Jurkat, Clone E6-1 (cell line): ENCODE measurements around the gene KLC4.
A peak's percentile ranks its signal among the peaks of the same experiment; 100 is the strongest.
"Not testable (repeated sequence)": the region's sequence is repeated elsewhere in the genome, so short reads cannot be mapped to it uniquely, and the experiment has no call there.

Experiments used
- DNase-seq: peaks from one replicate; pipeline ENCODE4 v3.0.0-alpha.2; 2011; ENCODE audit warnings: low read depth, low spot score
- H3K4me3 ChIP-seq: 2 replicates; pipeline ENCODE4 v1.5.1; 2011; ENCODE audit warnings: mild to moderate bottlenecking, low read length, control low read depth, moderate library complexity

KLC4 gene

DNA sequence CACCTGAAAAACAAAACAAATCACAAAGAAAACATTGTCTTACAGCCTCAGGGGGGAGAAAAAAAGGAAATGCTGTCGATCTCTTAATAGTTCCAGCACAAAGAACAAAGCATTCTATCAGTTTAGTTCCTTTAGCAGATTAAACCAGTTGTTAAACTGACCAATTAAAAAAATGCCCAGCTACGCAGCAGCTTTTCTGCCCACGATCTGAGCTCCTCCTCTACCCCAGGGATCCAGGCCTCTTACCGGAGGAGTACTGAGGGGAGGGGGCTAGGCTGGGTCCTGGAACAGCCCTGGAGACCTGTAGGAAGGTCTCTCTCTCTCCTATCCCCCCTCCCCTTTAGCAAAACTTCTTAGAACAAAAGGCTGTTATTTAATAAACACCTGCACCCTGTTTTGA, 30.0 kb downstream of the KLC4 start:
- DNase-seq, result no peak
- H3K4me3 ChIP-seq, result no peak overlapping the region

DNA sequence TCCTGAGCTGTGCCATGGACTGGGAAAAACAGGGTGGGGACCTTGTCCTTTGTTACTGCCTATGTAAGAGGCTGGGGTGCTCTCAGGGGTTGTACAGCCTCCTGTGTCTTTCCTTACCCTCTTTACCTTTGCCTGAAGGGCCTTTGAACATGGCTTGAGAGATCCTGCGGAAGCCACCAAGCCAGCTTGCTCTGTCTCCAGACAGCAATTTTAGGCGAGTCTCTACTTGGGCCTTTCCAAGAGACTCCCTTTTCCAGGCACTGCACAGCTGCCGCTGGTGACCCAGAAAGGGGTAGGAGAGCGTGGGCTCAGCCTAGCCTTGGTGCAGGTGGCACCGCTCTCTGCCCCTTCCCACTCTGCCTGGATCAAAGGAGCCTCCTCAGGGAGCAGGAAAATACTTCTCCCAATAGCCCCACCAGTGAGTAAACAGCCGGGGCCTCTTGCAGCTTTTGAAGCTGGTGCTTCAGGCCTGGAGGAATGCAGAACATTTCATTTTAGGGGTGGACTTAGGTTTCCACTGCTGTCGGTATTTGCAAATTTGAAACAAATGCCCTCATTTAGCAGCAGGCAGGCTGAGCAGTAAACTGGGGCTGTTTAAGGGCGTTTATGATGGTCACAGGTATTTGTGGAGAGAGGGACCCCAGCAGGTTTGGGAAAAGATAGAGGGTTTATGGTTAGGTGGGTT, 30.6 kb downstream of the KLC4 start:
- no peak for DNase-seq
- no peak overlapping the region for H3K4me3 ChIP-seq

DNA sequence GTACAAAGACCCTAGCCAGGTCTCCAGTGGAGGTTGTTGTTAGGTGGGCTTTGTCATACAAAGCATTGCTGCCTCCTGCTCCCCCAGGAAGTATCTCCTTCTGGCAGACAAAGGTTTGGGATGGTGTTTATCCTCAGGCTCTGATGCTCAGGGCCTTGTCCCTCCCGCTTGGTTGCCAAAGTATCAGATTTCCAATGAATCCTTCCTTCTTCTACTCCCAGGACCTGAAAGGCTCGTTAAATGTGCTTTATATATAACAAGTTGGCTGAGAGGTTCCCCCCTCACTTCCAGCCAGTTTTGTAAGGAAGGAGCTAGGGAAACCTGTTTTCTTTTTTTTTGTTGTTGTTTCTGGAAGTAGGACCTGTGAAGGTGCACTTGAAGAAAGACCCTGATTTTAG, 31.1 kb downstream of the KLC4 start:
- DNase-seq, result no peak
- H3K4me3 ChIP-seq, result no peak overlapping the region

DNA sequence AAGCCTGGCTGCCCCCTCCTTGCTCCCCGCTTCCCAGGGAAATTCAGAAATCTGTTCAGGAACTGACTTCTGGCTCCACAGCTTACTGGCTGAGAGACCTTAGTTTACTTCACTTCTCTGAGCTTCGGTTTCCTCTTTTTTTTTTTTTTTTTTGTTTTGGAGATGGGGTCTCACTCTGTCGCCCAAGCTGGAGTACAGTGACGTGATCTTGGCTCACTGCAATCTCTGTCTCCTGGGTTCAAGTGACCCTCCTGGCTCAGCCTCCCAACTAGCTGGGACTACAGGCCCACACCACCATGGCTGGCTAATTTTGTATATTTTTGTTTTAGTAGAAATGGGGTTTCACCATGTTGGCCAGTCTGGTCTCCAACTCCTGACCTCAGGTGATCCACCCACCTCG, 31.6 kb downstream of the KLC4 start:
- no peak for DNase-seq
- H3K4me3 ChIP-seq, result no peak overlapping the region

DNA sequence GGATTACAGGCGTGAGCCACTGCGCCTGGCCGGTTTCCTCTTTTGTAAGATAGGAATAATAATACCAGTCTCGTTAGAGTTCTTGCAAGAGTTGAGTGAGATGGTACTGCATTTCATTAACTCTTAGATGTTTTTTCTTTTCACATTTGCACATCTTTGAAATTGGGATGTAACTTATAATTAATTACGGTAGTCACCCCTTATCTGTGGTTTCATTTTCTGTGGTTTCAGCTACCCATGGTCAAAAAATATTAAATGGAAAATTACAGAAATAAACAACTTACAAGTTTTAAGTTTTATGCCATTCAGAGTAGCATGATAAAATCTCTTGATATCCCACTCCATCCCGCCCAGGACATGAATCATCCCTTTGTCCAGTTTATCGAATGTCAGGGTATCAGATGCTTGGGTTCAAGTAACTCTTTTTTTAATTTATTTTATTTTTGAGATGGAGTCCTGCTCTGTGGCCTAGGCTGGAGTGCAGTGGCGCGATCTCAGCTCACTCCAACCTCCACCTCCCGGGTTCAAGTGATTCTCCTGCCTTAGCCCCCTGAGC, 32.1 kb downstream of the KLC4 start:
- H3K4me3 ChIP-seq, result no peak overlapping the region
- no peak for DNase-seq

DNA sequence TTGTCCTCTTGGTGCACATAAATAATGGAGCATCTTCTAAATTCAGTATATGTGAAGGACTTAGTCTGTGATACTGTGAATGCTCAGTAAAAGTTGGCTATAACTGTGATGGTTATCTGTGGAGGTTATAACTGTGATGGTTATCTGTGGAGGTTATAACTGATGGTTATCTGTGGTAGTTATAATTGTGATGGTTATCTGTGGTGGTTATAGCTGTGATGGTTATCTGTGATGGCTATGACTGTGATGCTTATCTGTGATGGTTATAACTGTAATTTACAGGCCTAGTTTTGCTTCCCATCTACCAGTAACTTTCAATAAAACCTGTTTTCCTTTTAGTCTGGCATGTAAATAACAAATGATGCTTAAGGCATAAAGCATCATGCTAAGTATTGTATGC, 33.2 kb downstream of the KLC4 start:
- peak; percentile 50 for DNase-seq
- H3K4me3 ChIP-seq, result no peak overlapping the region

DNA sequence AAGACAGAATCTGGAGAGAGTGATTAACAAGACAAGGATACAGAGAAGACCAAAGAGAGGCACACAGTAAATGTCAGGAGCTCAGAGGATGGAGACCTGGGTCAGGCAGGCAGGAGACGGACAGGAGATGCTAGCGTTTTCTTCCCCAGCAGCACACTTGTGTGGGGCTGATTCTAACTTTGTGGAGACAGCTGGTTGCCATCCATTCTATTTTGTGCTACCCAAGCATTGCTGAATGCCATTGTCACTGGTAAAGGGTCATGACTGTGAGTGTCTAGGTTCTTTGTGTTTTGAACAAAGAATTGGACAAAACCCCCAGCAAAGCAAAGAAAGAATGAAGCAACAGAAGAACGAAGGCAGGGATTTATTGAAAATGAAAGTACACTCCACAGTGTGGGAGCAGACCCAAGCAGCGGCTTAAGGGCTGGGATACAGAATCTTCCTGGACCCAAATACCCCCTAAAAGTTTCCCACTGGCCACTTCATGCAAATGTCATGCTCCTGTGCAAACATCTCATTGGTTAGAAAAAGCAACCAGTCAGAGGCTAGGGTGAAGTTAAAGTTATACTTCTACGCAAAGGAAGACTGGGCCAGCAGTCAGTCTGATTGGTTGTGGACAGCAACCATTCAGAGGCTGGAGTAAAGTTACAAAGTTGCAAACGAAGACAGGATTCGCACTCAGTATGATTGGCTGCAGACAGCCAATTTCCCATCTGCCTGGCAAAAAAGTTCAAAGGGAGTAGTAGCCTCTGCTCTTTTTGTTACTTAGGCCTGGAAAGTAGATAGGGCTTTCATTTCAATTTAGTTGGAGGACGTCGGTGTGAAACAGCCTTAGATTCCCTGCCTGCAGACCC, 34.2 kb downstream of the KLC4 start:
- peak overlapping the region; percentile 50 for H3K4me3 ChIP-seq
- peak; percentile 67 for DNase-seq

DNA sequence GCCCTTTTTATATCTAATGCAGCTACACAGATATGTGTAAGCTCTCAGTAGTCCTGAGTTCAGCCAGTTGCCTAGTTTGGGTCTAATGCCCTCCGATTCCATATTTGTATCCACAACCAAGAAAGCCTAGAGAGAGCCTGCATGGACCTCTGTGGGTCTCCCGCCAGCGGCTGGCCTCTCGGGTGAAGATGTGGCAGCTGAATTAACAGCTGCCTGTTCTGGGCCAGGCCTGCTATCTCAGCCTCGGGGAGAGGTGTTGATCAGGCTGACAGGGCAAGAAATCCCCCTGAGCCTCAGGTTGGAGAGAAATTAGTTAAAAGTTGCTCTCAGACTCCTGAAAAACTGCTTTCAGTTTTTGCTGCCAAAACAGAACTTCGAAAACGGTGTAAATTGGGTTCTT, 36.5 kb downstream of the KLC4 start:
- no peak overlapping the region for H3K4me3 ChIP-seq
- no peak for DNase-seq

DNA sequence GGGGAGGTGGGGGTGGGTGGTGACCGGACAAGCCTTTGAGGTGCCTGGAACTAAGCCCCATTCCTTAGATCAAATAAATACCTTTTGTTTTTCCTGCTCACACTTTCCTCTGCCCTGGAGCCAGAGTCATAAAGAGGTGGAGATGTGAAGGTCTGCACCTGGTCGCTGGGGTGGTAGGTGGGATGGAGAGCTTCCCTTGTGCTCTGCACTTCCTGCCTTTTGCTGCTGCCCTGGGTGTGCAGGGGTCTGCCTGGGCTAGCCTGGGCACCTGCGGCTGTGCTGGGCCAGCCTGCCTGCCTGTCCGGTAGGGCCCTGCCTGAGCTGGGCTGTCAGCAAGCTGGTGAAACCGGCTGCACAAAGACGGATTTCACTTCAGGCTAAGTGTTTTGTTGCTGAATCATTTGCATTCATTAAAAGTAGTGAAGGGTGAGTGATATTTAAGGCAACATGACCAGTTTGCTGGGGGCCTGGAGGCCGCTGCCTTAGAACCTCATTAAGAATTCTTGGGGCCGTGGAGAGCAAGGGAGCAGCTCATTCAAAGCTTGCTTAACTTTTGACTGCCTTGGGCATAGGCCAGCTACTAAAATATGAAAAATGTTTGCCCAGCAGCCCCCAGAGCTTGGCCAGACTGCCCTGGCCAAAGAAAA, 37.1 kb downstream of the KLC4 start:
- no peak for DNase-seq
- no peak overlapping the region for H3K4me3 ChIP-seq

DNA sequence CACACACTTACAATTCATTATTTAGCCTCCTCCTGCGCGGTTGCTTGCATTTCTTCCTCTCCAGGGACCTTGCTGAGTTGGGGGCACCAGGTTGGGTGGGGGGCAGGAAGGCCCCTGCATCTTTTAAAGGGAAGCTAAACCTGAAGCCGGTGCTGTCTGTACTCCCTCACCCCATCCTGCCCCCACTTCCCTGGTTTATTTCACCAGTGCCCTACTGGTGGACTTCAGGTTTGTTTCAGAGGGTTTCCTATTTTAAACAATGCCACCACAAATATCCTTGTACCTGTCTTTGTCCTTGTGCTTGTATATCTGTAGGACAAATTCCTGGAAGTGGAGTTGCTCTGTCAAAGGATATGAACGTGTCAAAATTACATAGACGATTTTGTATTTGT, 37.7 kb downstream of the KLC4 start:
- no peak overlapping the region for H3K4me3 ChIP-seq

DNA sequence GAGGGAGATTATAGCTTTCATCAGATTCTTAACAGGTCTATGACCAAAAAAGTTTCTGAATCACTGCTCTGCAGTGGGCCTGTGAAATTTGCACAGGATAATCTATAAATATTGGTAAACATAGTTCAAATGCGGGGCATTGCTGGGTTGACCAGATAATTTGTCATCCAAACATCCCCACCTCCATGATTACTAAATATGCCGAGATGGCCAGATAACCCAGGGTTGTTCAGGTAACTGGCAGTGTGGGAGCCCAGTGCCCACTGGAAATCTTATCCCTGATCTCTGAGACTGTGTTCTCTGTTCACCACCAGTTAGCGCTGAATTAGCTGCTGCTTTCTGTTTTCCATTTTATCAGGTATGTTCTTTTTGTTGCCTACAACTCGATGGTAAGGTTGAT, 38.1 kb downstream of the KLC4 start:
- DNase-seq, result no peak
- H3K4me3 ChIP-seq, result no peak overlapping the region

More for the DNA sequence above, 37.7 kb downstream of the KLC4 start:
- DNase-seq, result no peak

DNA sequence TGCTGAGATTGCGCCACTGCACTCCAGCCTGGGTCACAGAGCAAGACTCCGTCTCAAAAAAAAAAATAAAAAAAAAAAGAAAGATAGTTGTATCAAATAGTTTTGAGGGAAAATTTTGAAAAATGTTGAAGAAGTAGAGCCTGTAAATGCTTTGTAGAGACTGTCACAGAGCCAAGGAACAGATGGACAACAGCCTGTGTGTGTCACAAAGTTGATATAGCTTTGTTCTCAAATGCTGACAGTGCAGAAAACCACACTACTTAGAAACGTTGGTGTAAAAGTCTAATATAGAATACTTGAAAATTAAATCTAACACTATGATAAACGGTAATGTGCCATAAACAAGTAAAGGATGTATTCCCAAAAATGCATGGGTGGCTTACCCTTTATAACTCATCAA, 42.1 kb downstream of the KLC4 start:
- DNase-seq, result no peak
- H3K4me3 ChIP-seq, result no peak overlapping the region

DNA sequence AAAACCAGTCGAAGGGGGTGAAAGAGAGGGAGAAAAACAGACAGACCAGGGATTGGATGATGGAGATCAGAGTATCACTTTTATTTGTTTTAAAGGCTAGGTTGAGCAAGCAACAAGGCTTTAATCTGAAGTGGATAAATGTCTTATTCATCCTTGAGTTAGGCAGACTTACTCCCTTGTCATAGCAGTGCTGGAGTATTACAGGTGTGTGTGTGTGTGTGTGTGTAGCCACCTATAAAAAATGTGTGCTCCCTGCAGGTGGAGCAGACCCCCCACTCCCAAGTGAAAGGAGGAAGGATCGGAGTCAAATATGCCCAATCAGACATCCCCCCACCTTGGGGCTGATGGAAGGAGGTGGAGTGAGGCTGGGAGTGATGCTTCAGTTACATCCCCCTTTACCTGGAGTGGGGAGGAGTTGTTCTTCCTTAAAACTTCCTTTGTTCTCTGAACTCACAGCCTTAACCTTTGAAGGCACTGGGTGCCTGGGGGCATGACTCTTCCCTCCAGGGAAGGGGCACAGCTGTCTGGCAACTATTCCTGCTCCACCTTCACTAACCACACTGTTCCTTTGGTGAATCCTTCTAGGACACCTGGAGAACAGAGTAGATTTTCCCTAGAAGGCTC, 43.9 kb downstream of the KLC4 start:
- no peak overlapping the region for H3K4me3 ChIP-seq
- DNase-seq, result no peak

DNA sequence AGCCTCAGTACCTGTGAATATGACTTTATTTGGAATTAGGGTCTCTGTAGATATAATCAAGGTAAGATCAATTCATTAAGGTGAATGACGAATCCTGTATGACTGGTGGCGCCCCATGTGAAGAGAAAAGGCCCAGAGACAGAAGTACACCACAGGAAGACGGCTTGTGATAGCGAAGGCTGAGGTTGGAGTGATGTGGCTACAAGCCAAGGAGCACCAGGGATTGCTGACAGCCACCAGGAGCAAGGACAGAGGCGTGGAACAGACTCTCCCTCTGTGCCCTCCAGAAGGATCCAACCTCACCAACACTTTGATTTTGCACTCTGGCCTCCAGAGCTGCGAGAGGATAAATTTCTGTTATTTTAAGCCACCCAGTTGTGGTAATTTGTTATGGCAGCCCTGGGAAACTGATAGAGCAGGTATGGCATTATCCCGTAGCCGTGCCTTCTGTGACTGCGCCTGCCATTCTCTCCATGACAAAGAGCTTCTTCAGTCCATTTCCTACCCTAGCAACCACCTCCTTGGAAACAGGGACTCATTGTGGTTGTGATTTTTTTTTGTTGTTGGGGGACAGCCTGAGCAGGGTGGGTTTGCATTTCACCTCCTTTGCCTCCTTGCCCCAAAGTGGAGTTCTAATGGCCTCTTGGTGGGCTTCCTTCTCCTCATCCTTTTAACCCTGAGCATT, 46.2 kb downstream of the KLC4 start:
- H3K4me3 ChIP-seq, result no peak overlapping the region
- DNase-seq, result peak; percentile 69

DNA sequence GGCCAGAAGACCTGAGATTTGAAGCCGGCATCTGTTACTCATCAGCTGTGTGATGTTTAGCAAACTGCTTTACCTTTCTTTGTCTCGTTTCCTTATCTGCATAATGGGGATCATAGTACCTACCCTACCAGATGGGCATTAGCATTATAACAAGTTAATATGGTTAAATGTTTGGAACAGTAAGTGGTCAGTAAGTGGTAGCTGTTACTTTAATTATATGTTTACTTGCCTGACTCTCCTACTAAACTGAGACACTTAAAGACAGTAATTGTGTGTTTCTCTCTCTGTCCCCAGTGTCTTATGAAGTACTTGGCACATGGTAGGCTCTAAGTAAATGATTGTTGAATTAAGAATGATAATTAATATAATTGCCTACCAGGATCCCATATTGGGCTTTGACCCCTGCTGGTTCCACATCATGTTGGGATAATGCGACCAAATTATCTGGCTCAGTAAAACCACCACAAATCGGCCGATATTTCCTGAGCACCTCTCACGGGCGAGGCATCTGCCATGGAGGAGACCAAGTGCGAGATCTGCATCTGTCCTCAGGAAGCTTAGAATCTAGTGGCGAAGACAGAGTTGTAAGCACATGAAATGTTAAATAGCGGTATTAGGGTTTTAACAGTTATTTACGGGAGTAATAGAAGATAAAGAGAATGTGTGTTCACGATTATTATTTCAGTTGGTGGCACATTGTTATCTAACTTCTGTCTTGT, 48.1 kb downstream of the KLC4 start:
- no peak for DNase-seq
- H3K4me3 ChIP-seq, result no peak overlapping the region

DNA sequence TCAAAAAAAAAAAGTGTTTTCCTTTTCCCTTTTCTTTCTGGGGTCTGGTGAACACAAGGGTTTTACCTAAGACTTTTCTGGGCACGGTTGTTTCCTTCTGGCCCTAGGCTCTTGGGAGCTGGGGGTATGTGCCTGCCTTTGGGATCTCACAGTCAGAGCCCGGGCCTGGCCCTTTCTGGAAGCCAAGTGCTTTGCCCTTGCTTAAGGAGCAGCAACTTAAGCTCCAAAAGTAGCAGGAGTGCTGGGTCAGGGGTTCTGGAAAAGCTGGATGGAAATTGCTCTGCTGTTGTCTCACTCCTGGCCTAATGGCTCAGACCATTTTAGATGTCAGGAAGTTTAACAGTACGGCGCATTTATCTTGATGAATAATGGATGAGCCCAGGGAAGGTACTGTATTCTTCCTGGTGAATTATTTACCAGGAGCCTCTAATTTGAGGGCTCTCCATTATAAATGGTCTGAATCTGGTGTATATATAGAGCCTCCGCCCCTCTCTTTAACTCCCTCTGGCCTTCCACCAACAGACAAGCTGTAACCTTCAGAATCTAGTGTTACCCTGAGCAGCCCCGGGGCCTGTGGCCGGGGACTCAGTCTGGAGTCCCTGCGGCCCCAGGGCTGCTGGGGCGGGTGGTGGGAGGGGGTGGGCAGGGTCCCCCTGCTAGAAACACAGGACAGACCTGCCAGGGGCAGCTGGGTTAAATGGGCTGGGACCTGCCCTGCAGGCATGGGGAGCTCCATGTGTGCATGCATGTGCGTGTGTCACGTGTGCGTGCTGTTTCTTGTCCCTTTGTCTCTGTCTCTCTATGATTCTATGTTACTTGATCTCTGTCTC, 54.2 kb downstream of the KLC4 start:
- DNase-seq, result no peak
- H3K4me3 ChIP-seq, result no peak overlapping the region

DNA sequence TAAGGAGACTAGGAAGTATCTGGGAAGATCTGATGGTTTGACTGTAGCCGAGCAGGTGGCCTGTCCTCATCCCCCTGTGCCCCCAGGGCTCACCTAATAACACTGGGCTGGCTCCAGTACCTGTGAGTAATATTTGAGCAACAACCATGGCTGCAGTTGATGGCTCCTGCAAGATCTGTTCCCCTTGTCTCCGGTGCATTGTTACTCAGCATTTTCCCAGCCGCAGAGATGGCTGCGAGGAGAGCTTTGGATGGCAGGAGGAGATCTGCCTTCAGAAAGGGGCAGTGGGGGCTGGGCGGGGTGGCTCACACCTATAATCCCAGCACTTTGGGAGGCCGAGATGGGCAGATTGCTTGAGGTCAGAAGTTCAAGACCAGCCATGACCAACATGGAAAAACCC, 55.9 kb downstream of the KLC4 start:
- no peak for DNase-seq

DNA sequence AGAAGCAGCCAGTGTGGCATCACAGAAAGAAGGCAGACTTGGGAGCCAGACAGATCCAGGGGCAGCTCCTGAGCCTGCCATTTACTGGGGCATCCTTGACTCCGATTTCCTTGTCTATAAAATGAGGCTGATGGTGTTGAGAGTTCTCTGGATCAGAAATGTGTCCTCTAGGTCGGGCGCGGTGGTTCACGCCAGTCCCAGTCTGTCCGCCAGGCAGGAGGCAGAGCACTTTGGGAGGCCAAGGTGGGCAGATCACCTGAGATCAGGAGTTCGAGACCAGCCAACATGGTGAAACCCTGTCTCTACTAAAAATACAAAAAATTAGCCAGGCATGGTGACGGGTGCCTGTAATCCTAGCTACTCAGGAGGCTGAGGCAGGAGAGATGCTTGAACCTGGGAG, 58.0 kb downstream of the KLC4 start:
- H3K4me3 ChIP-seq, DNase-seq: not testable (repeated sequence)

More for the DNA sequence above, 55.9 kb downstream of the KLC4 start:
- H3K4me3 ChIP-seq, result no peak overlapping the region
